Heart left ventricle (tissue), 13 donors: ENCODE data around the gene PDE6C.

Source experiments
- POLR2A ChIP-seq, 2 donors: fragments of 450-650 bp; IDR thresholded peaks; one replicate each; pipeline ENCODE4 v1.6.1; 2017; ENCODE audit warnings: antibody characterized with exemption in 2 of 2, mild to moderate bottlenecking in 2 of 2, moderate library complexity in 2 of 2
- TF ChIP-seq, protein P1 (sequence below), 12 donors: fragments of 200-600 bp; sonication (generic) in 4 of 12; IDR thresholded peaks; one replicate each; pipeline versions ENCODE4 v1.5.0 to v1.8.0; 2018 to 2022; ENCODE audit warnings: antibody characterized with exemption in 12 of 12, mild to moderate bottlenecking in 5 of 12
- donor health status: ischemic (EF 13 %, LVEDD 7.1; RV severe dilation, severe dysfunction).
- donor health status: DM: no; HTN: yes; CAD: no.
- donor health status: DM: no; HTN: no; CAD: no.
- donor health status: ischemic (EF 25% LVEDD 6.9; RV normal size, moderate dysfunction).
- donor health status: ischemic (EF 25% LVEDD 5.7; RV mildly dilated, moderate dysfunction).
- donor health status: ischemic (EF 35%, LVEDD 5.7; RV mildly dilated, moderate dysfunction).
- donor health status: nonischemic (EF 11% LVEDD 7.7; RV severe dilation, severe dysfunction).
- donor health status: DM: yes; HTN: yes; CAD: no.
- donor health status: PGD.
- donor health status: ischemic (EF 29% LVEDD 5.4; RV normal size, mild dysfunction).
- donor health status: nonischemic (EF 23%, LVEDD 6.1; RV moderate dilation, normal function).

DNA sequence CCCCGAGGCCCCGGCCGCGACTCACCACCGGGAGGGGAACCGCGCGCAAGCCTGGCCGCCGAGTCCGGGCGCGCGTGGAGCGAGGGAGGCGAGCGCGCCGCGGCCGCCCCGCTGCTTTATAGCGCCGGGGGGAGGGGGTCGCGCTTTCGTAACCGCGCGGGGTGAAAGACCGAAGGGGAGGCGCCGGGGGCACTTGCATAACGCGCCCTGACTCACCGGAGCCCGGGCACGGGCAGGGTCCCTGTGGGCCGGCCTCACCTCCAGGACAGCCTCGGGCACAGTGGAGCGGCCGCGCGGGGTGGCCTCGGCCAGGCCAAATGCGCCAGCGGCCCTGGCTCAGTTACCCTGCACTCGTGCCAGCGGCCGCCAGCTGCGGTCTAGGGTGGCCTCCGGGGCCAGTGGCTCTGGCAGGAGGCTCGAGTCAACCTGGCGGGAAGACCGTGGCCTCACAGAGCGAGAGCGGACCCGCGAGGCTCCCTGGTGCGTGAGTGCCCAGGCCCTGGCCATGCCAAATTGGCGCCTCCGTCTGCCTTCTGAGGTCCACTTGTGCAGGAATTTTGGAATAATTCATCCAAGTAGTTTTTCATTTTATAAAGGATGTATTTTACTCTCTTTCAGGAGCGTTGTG lies 11.1 kb upstream of the PDE6C start, which contains the start of gene RBP4:
- TF ChIP-seq, protein P1, sequence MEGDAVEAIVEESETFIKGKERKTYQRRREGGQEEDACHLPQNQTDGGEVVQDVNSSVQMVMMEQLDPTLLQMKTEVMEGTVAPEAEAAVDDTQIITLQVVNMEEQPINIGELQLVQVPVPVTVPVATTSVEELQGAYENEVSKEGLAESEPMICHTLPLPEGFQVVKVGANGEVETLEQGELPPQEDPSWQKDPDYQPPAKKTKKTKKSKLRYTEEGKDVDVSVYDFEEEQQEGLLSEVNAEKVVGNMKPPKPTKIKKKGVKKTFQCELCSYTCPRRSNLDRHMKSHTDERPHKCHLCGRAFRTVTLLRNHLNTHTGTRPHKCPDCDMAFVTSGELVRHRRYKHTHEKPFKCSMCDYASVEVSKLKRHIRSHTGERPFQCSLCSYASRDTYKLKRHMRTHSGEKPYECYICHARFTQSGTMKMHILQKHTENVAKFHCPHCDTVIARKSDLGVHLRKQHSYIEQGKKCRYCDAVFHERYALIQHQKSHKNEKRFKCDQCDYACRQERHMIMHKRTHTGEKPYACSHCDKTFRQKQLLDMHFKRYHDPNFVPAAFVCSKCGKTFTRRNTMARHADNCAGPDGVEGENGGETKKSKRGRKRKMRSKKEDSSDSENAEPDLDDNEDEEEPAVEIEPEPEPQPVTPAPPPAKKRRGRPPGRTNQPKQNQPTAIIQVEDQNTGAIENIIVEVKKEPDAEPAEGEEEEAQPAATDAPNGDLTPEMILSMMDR (IDR thresholded peaks at IDR 0.05), result no peak
- no peak for TF ChIP-seq POLR2A (IDR thresholded peaks at IDR 0.05)
